Measurements from ENCODE around the gene CRY2. TPM values are rescaled to one million over a fixed set of nuclear protein-coding genes. Genes with fewer than 3 reads are reported as not detected.

CRY2 gene
- total and polyA plus RNA-seq, 8 donors = 26.6 to 42.3 (median 31.2) TPM

DNA sequence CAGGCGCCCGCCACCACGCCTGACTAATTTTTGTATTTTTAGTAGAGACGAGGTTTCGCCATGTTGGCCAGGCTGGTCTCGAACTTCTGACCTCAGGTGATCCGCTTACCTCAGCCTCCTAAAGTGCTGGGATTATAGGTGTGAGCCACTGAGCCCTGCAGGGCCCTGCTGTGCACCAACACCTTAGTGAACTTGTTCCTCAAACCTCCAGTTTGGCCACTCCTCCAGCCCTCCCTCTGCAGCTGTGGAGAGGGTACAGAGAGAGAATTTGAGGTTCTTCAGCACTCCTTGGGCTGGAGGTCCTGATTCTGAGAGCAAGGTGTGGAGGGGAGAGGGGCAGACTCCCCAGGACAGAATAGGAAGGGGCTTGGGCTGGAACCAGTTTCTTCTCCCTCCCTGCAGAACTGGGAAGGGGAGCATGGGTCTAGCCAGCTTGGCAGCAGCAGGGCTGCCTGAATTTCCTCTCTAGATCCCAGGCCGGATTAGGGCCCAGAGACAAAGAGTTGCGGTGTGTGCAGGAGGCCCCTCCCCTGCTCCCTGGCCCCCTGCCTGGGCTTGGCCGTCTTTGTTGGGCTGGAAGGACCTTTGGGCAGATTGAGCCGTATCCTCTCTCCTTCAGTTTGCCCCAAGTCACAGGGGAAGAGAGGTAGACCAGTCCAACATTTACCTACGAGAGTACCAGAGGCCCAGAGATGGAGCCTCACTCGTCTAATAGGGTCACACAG, 72.7 kb downstream of the CRY2 start:
- Histone ChIP-seq H3K4me1 (peaks cover 9 to 44% of the 10 kb centered on the region in 2 donors), H3K27ac (no peak overlapping the region), H3K4me3 (no peak overlapping the region), H3K9me3 (no peaks in the 10 kb centered on the region), H3K36me3 (peaks cover 0 to 12% of the 10 kb centered on the region in 2 donors), H3K27me3 (peaks cover 17 to 39% of the 10 kb centered on the region in 2 donors)
- ATAC-seq (no peak), DNase-seq (peak in 2 of 4 donors; percentile 22 to 48)
- TF ChIP-seq, protein P1, sequence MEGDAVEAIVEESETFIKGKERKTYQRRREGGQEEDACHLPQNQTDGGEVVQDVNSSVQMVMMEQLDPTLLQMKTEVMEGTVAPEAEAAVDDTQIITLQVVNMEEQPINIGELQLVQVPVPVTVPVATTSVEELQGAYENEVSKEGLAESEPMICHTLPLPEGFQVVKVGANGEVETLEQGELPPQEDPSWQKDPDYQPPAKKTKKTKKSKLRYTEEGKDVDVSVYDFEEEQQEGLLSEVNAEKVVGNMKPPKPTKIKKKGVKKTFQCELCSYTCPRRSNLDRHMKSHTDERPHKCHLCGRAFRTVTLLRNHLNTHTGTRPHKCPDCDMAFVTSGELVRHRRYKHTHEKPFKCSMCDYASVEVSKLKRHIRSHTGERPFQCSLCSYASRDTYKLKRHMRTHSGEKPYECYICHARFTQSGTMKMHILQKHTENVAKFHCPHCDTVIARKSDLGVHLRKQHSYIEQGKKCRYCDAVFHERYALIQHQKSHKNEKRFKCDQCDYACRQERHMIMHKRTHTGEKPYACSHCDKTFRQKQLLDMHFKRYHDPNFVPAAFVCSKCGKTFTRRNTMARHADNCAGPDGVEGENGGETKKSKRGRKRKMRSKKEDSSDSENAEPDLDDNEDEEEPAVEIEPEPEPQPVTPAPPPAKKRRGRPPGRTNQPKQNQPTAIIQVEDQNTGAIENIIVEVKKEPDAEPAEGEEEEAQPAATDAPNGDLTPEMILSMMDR (IDR thresholded peaks at IDR 0.05) = no peak
- intact Hi-C loops (cut with DNase I) = no loop called here

DNA sequence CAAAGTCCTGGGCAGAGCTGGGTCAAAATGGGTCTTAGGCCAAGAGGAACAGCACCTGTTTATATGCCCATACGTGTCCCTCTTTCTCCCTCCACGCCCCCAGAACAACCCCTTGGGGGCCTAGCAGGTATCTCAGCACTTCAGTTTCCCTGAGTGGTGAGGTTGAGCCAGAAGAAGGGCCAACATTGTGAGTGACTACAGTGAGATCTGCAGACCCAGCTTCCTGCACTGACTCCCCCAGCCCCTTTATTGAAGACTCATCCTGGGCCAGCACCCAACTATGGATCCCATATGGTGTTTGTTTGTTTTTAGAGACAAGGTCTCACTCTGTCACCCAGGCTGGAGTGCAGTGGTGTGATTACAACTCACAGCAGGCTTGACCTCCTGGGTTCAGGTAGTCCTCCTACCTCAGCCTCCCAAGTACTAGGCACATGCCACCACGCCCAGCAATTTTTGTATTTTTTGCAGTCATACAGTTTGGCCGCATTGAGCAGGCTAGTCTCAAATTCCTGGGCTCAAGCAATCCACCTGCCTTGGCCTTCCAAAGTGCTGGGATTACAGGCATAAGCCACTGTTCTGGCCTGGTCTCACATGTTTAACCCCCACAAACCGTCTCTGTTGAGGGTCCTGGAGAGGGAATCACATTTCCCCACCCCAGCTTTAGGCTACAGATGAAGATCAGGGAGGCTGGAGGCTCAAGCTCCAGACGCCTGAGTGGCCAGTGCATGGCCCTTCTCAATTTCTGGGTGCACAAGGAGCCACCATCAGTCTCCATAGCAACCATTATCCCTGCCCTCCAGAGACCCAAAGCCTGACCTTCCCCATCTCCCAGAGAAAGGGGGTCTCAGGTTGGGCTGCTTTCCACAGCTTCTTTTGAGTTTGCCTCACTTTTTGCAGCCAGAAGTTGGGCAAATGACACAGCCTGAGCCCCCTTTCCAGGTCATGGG, 73.5 kb downstream of the CRY2 start:
- Histone ChIP-seq H3K9me3 (no peaks in the 10 kb centered on the region), H3K27me3 (peaks cover 17 to 44% of the 10 kb centered on the region in 2 donors), H3K4me3 (no peak overlapping the region), H3K27ac (peak overlapping the region in 1 of 2 donors; percentile 53), H3K36me3 (peaks cover 0 to 4% of the 10 kb centered on the region in 2 donors), H3K4me1 (peaks cover 9 to 39% of the 10 kb centered on the region in 2 donors)
- intact Hi-C loops (cut with DNase I) = no loop called here
- TF ChIP-seq, protein P1 (IDR thresholded peaks at IDR 0.05) = no peak
- ATAC-seq (no peak), DNase-seq (peak in 2 of 4 donors; percentile 1 to 12)

DNA sequence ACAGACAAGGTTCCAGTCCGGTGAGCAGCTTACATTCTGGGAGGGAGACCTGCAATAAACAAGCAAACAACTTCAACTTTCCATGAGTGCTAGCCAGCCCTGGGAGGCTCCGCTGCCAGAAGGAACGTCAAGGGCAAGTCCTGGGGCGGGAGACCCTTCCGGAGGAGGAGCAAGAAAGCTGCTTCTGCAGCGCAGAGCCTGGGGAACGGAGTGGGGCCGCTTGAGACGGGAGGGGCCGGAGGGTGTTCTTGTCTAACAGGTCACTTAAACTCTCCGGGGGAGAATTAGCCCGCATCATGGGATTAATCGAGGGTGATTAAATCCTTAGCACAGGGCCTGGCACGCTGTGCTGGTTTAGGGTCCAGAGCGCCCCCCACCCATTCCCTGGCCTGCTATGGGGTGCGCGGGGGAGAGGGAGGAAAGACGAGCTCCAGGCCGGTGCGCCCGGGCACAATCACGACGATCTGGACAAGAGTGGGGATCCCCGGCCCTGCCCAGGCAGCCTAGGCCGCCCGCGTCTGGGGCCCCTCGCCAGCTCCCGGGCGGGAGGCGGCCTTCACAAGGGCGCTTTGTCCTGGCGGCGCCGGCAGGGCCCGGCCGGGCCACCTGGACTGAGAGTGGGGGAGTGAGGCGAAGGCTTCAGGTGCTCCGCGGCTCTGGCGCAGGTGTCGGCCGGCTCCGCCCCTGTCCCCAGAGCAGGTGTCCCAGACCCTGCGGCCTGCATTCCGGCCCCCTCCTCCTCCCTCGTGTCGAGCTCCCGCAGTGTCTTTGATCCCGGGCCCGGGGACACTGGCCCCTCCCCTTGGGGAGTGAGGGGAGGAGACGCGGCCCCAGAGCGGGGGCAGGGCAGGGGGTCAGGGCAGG, 74.5 kb downstream of the CRY2 start:
- ATAC-seq (peak; percentile 70), DNase-seq (peak; percentile 41 to 91 (median 82))
- no peaks in the 10 kb centered on the region for H3K9me3 ChIP-seq
- H3K27ac ChIP-seq = peak overlapping the region; percentile 53 to 72
- intact Hi-C loops (cut with DNase I) = no loop called here
- peak overlapping the region; percentile 29 to 43 for H3K4me3 ChIP-seq
- TF ChIP-seq, protein P1 (IDR thresholded peaks at IDR 0.05) = no peak
- H3K36me3 ChIP-seq = no peaks in the 10 kb centered on the region
- peaks cover 4 to 29% of the 10 kb centered on the region in 2 donors for H3K4me1 ChIP-seq
- peaks cover 17 to 50% of the 10 kb centered on the region in 2 donors for H3K27me3 ChIP-seq

DNA sequence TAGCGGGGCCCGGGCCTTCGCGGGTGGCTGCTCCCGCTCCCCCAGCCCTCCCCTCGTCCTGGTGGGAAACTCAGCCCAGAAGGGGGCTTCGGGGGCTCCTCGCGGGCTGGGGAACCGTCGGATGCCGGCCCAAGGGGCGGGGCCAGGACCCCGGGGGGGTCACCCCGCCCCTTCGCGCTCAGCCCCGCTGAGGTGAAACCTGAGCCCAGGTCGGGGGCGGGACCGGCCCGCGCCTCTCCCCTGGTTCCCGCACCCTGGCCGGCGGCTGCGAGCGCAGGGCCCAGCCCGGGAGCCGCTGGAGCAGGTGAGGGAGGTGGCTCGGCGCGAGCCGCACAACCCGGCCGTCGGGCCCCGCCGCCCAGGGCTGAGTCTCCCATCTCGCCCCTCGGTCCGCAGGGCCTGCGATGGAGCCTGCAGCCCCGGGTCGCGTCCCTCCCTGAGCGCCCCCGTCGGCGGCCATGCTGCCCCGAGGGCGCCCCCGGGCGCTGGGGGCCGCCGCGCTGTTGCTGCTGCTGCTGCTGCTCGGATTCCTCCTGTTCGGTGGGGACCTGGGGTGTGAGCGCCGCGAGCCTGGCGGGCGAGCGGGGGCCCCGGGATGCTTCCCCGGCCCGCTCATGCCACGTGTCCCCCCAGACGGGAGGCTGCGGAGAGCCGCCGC, 75.3 kb downstream of the CRY2 start, which contains the start of gene LARGE2:
Gene LARGE2 (plus strand): TSS at position 232 of the 658 bp plus-strand sequence. CDS start 227 bp downstream, at position 459.
- Histone ChIP-seq H3K27me3 (peaks cover 17 to 50% of the 10 kb centered on the region in 2 donors), H3K4me3 (peak within 1 kb of the TSS; percentile 29 to 43), H3K4me1 (peaks cover 0 to 24% of the 10 kb centered on the region in 2 donors), H3K9me3 (no peaks in the 10 kb centered on the region), H3K36me3 (no peaks in the 10 kb centered on the region), H3K27ac (peak within 1 kb of the TSS; percentile 53 to 72)
- peak in 3 of 4 donors; percentile 60 to 91 (median 61) for DNase-seq
- peak; percentile 67 for ATAC-seq
- TF ChIP-seq, protein P1 (IDR thresholded peaks at IDR 0.05) = no peak
- intact Hi-C loops (cut with DNase I) = no loop called here

Measured in left lung (tissue), 10 donors.